ENCODE measurements around the gene HTRA1.

Gene HTRA1

DNA sequence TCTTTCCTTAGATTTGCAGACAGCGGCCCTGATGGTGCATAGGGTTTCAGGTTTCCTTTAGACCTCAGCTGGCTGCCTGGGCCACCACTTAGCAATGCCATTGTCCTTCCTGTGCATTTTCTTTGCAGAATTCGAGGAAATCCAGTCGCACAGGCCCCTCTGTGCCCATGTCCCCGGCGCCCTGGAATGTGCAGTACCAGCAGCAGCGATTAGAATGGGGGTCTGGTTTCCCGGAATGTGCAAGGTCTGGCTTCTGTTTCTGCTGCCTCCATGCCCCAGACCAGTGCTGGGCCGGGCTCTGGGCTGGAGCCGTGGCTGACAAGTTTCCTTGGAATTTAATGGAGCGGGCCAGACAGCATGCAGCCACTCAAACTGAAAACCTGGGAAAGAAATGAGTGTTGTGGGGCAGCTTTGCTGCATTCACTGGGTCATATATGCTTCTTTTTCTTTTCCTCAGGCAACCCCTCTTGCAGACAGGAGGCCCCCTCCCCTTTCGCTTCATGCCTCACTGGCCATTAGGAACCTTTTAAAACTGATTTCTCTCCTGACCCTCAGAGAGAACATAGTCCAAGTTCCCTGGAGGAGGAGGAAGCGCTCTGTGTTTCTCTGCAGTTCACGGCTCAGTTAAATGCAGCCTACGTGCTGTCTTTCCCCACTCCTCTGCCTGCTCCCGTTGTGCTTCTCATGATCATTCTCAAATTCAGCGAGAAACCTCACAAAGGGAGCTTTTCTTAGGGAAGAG is 14.4 kb downstream of the HTRA1 start:
- no peaks in the 10 kb centered on the region for H3K9me3 ChIP-seq (replicated peaks; ENCODE audit: low read length)
- peaks cover 42% of the 10 kb centered on the region for H3K4me1 ChIP-seq (ENCODE audit: control insufficient read depth, insufficient read depth, low read length)
- H3K36me3 ChIP-seq (ENCODE audit: insufficient read depth, low read length), result peaks cover 29% of the 10 kb centered on the region
- H3K9ac ChIP-seq (ENCODE audit: low read depth, low read length), result peak overlapping the region; percentile 24
- H3K27me3 ChIP-seq (ENCODE audit: control insufficient read depth, insufficient read depth, low read length), result no peaks in the 10 kb centered on the region
- H3K4me2 ChIP-seq (ENCODE audit: low read length), result peak overlapping the region; percentile 52
- H3K4me3 ChIP-seq (ENCODE audit: low read length), result peak overlapping the region; percentile 6

DNA sequence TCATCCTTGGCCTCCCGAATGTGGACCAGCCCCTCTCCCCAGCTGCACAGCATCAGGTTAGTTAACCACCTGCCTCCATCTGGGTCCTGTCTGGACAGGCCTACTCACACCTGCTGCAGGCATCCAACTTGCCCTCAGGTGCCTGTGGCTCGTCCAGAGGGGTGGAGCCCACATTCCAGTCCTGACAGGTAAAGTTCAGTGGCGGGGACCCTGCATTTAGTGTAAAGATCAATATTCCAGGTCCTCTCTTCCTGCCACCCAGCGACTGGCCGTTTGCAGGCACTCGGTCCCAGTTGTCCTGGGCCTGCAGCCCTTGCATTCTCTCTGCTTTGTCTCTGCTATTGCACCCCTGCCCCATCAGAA is 15.0 kb downstream of the HTRA1 start:
- Histone ChIP-seq H3K9ac (ENCODE audit: low read depth, low read length) (no peak overlapping the region), H3K4me1 (ENCODE audit: control insufficient read depth, insufficient read depth, low read length) (peaks cover 36% of the 10 kb centered on the region), H3K9me3 (replicated peaks; ENCODE audit: low read length) (no peaks in the 10 kb centered on the region)

DNA sequence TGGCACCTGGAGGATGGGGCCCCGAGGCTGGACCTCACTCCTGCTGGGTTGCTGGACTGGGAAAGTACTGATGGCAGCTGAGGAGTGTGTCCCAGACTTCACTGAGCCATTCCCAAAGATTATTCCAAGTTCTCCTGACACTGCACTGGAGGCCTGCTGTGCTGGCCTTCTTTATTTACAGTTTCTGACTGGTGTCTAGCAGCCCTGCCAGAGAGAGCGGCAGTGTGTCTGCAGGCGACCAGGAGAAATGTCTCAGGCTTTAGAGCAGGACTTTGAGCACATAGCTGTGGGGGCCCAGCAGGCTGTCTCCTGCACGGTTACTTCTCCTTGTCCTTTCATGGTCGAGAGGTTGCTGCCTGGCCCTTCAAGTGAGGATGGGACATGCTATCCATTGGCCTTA is 16.1 kb downstream of the HTRA1 start:
- Histone ChIP-seq H3K4me1 (ENCODE audit: control insufficient read depth, insufficient read depth, low read length) (peaks cover 27% of the 10 kb centered on the region), H3K9ac (ENCODE audit: low read depth, low read length) (no peak overlapping the region), H3K27me3 (ENCODE audit: control insufficient read depth, insufficient read depth, low read length) (no peaks in the 10 kb centered on the region), H3K4me3 (ENCODE audit: low read length) (no peak overlapping the region), H3K9me3 (replicated peaks; ENCODE audit: low read length) (no peaks in the 10 kb centered on the region), H3K36me3 (ENCODE audit: insufficient read depth, low read length) (peaks cover 38% of the 10 kb centered on the region), H3K4me2 (ENCODE audit: low read length) (no peak overlapping the region)

More for the DNA sequence above, 15.0 kb downstream of the HTRA1 start:
- no peak overlapping the region for H3K4me3 ChIP-seq (ENCODE audit: low read length)
- H3K36me3 ChIP-seq (ENCODE audit: insufficient read depth, low read length), result peaks cover 32% of the 10 kb centered on the region
- H3K27me3 ChIP-seq (ENCODE audit: control insufficient read depth, insufficient read depth, low read length), result no peaks in the 10 kb centered on the region
- no peak overlapping the region for H3K4me2 ChIP-seq (ENCODE audit: low read length)

DNA sequence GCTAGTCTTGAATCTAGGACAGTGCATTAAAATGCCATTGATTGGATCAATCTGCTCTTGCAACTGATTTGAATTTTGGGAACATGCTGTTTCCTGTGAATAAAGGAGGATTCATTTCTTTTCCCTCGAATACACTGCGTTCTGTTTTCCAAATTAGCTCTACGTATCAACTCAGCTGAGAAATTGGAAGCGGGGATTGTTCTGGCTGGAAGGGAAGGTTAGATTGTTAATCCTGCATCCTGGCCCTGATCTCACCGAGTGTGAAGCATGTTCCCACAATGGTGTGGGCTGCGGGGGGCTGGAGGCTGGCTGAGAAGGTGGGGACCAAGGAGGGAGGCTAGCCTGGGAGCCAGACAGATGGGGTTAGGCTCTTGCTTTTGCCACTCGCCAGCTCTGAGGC is 17.6 kb downstream of the HTRA1 start:
- no peak overlapping the region for H3K9ac ChIP-seq (ENCODE audit: low read depth, low read length)
- no peaks in the 10 kb centered on the region for H3K9me3 ChIP-seq (replicated peaks; ENCODE audit: low read length)
- H3K4me1 ChIP-seq (ENCODE audit: control insufficient read depth, insufficient read depth, low read length), result peaks cover 24% of the 10 kb centered on the region
- peaks cover 40% of the 10 kb centered on the region for H3K36me3 ChIP-seq (ENCODE audit: insufficient read depth, low read length)
- H3K27me3 ChIP-seq (ENCODE audit: control insufficient read depth, insufficient read depth, low read length), result no peaks in the 10 kb centered on the region
- H3K4me3 ChIP-seq (ENCODE audit: low read length), result no peak overlapping the region
- H3K4me2 ChIP-seq (ENCODE audit: low read length), result no peak overlapping the region

DNA sequence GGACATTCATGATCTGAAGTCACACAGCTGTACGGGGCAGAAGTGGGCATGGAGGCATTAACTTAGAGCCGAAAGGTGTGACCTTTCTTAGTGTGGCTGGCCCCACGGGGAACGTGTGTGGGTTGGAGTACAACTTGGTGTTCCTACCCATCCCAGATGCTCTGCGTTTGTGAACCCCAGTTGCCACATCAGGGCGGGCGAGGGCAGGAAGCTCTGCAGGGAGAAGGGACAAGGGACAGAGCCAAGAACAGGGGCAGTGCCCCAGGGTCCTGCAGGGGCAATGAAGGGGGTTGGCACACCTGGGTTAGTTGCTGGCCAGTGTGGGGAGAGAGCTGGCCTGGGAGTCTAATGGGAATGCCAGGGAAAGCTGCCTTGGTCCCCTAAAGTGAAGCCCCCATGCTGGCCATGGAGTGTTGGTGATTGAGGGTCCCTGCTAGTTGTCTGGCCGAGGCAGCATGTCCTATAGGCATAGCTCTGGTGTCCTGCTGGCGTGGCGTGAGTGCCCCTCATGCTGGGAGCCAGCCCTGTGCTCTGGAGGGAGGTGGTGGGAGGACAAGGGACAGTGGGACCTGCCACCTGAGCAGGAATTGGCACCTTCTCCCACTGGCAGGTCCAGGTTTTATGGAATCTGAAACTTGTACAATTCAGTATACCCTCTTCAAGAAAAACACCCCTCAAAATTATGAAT is 18.9 kb downstream of the HTRA1 start:
- H3K9ac ChIP-seq (ENCODE audit: low read depth, low read length), result no peak overlapping the region
- H3K27me3 ChIP-seq (ENCODE audit: control insufficient read depth, insufficient read depth, low read length), result no peaks in the 10 kb centered on the region
- peaks cover 16% of the 10 kb centered on the region for H3K4me1 ChIP-seq (ENCODE audit: control insufficient read depth, insufficient read depth, low read length)
- no peak overlapping the region for H3K4me2 ChIP-seq (ENCODE audit: low read length)
- H3K4me3 ChIP-seq (ENCODE audit: low read length), result no peak overlapping the region
- H3K36me3 ChIP-seq (ENCODE audit: insufficient read depth, low read length), result peaks cover 48% of the 10 kb centered on the region
- no peaks in the 10 kb centered on the region for H3K9me3 ChIP-seq (replicated peaks; ENCODE audit: low read length)

DNA sequence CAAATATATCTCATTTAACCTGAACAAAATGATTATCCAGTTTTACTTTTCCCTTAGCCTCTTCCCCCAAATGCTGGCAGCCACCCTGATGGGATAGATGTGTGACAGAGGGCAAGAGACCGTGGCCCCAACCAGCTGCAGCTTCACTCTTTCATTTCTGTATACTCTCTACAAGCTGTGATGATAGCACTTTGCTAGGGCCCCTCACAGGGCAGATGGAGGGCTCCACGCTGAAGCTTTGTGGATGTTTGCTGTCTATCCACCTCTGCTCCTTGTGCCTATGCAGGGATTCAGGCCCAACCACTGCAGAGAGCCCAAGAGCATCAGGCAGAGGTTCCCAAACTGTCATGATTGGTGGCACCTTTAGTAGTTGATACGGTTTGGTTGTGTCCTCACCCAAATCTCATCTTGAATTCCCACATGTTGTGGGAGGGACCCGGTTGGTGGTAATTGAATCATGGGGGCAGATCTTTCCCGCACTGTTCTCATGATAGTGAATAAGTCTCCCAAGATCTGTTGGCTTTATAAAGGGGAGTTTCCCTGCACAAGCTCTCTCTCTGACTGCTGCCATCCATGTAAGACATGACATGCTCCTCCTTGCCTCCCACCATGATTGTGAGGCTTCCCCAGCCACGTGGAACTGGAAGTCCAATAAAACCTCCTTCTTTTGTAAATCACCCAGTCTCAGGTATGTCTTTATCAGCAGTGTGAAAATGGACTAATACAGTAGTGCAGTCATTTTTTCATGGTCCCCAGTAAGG is 20.1 kb downstream of the HTRA1 start:
- H3K4me3 ChIP-seq (ENCODE audit: low read length), result no peak overlapping the region
- no peak overlapping the region for H3K9ac ChIP-seq (ENCODE audit: low read depth, low read length)
- H3K27me3 ChIP-seq (ENCODE audit: control insufficient read depth, insufficient read depth, low read length), result no peaks in the 10 kb centered on the region
- peaks cover 14% of the 10 kb centered on the region for H3K4me1 ChIP-seq (ENCODE audit: control insufficient read depth, insufficient read depth, low read length)
- H3K4me2 ChIP-seq (ENCODE audit: low read length), result no peak overlapping the region
- H3K36me3 ChIP-seq (ENCODE audit: insufficient read depth, low read length), result peaks cover 49% of the 10 kb centered on the region
- H3K9me3 ChIP-seq (replicated peaks; ENCODE audit: low read length), result no peaks in the 10 kb centered on the region

GRCh38 chr10:122484276-122485060 is 23.1 kb downstream of the HTRA1 start:
- H3K4me3 ChIP-seq (ENCODE audit: low read length), result no peak overlapping the region
- H3K4me2 ChIP-seq (ENCODE audit: low read length), result no peak overlapping the region
- H3K4me1 ChIP-seq (ENCODE audit: control insufficient read depth, insufficient read depth, low read length), result peaks cover 24% of the 10 kb centered on the region
- no peaks in the 10 kb centered on the region for H3K27me3 ChIP-seq (ENCODE audit: control insufficient read depth, insufficient read depth, low read length)
- H3K9ac ChIP-seq (ENCODE audit: low read depth, low read length), result no peak overlapping the region
- no peaks in the 10 kb centered on the region for H3K9me3 ChIP-seq (replicated peaks; ENCODE audit: low read length)
- H3K36me3 ChIP-seq (ENCODE audit: insufficient read depth, low read length), result peaks cover 59% of the 10 kb centered on the region

DNA sequence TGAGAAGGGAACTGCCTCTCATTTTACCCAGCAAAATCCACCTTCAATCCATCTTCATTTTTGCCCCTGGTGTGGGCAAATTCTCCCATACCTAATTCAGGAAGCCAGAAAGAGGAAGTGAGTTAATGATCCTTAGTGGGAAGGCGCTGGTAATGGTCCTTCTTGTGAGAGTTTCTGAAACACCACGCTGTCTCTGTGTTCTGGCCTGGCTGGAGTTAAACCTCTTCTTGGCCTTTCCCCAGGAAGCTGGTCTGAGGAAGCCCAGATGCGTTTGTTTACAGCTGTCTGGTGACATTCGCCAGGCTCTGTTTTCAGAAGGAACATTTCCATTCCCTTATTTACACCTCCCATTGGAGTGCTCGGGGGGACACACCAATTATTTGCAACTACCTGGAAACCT is 24.3 kb downstream of the HTRA1 start:
- no peak overlapping the region for H3K4me2 ChIP-seq (ENCODE audit: low read length)
- H3K36me3 ChIP-seq (ENCODE audit: insufficient read depth, low read length), result peaks cover 70% of the 10 kb centered on the region
- no peak overlapping the region for H3K4me3 ChIP-seq (ENCODE audit: low read length)
- H3K27me3 ChIP-seq (ENCODE audit: control insufficient read depth, insufficient read depth, low read length), result no peaks in the 10 kb centered on the region
- no peak overlapping the region for H3K9ac ChIP-seq (ENCODE audit: low read depth, low read length)
- H3K4me1 ChIP-seq (ENCODE audit: control insufficient read depth, insufficient read depth, low read length), result peaks cover 34% of the 10 kb centered on the region
- no peaks in the 10 kb centered on the region for H3K9me3 ChIP-seq (replicated peaks; ENCODE audit: low read length)

- Histone ChIP-seq H3K4me2 (ENCODE audit: low read length) (no peak overlapping the region), H3K9me3 (replicated peaks; ENCODE audit: low read length) (no peaks in the 10 kb centered on the region), H3K4me3 (ENCODE audit: low read length) (no peak overlapping the region), H3K27me3 (ENCODE audit: control insufficient read depth, insufficient read depth, low read length) (no peaks in the 10 kb centered on the region), H3K4me1 (ENCODE audit: control insufficient read depth, insufficient read depth, low read length) (peaks cover 43% of the 10 kb centered on the region), H3K9ac (ENCODE audit: low read depth, low read length) (no peak overlapping the region), H3K36me3 (ENCODE audit: insufficient read depth, low read length) (peaks cover 73% of the 10 kb centered on the region)
These were observed 25.2 kb downstream of the HTRA1 start for GRCh38 chr10:122486406-122487080.

- Histone ChIP-seq H3K4me1 (ENCODE audit: control insufficient read depth, insufficient read depth, low read length) (peaks cover 49% of the 10 kb centered on the region), H3K36me3 (ENCODE audit: insufficient read depth, low read length) (peaks cover 76% of the 10 kb centered on the region), H3K4me2 (ENCODE audit: low read length) (no peak overlapping the region)
These were observed 25.9 kb downstream of the HTRA1 start for GRCh38 chr10:122487174-122487765.

More at GRCh38 chr10:122487174-122487765, 25.9 kb downstream of the HTRA1 start:
- H3K4me3 ChIP-seq (ENCODE audit: low read length), result no peak overlapping the region
- H3K27me3 ChIP-seq (ENCODE audit: control insufficient read depth, insufficient read depth, low read length), result no peaks in the 10 kb centered on the region
- no peaks in the 10 kb centered on the region for H3K9me3 ChIP-seq (replicated peaks; ENCODE audit: low read length)
- no peak overlapping the region for H3K9ac ChIP-seq (ENCODE audit: low read depth, low read length)
